IMR-90 (cell line): Measurements from ENCODE around the gene MTA2.

ENCODE experiments used
- MAFK ChIP-seq: IDR thresholded peaks from 2 replicates; pipeline ENCODE4 v1.6.1; 2012; ENCODE audit warnings: low read depth, low read length, improper control_type of control experiment
- POLR2A ChIP-seq: IDR thresholded peaks from 2 replicates; pipeline ENCODE4 v1.6.1; 2012; ENCODE audit warnings: mild to moderate bottlenecking, low read depth, low read length
- RAD21 ChIP-seq: IDR thresholded peaks from 2 replicates; pipeline ENCODE4 v1.6.1; 2012; ENCODE audit warnings: low read length, improper control_type of control experiment
- SMC3 ChIP-seq: fragments of 150-350 bp; IDR thresholded peaks from 2 replicates; pipeline ENCODE4 v1.6.1; 2016; ENCODE audit warnings: low read depth, mild to moderate bottlenecking, antibody characterized with exemption, low read length, moderate library complexity

- no peak for TF ChIP-seq MAFK
- TF ChIP-seq RAD21: no peak
- no peak for TF ChIP-seq POLR2A
- TF ChIP-seq SMC3: no peak
Measured at GRCh38 chr11:62567018-62567633, 34.5 kb downstream of the MTA2 start.
